IPS-11a (cell line): ENCODE results near the gene LCORL.

ENCODE experiments used
- H3K4me3 ChIP-seq: one replicate; pipeline ENCODE4 v1.5.1; 2013; ENCODE audit warnings: low read depth, low read length, control low read depth

The LCORL gene

GRCh38 chr4:17939054-17939453 is 82.5 kb downstream of the LCORL start:
- H3K4me3 ChIP-seq = no peak overlapping the region

- H3K4me3 ChIP-seq = no peak overlapping the region
These were observed 87.3 kb downstream of the LCORL start for GRCh38 chr4:17934286-17934685.

GRCh38 chr4:17933126-17933525 is 88.4 kb downstream of the LCORL start:
- no peak overlapping the region for H3K4me3 ChIP-seq

DNA sequence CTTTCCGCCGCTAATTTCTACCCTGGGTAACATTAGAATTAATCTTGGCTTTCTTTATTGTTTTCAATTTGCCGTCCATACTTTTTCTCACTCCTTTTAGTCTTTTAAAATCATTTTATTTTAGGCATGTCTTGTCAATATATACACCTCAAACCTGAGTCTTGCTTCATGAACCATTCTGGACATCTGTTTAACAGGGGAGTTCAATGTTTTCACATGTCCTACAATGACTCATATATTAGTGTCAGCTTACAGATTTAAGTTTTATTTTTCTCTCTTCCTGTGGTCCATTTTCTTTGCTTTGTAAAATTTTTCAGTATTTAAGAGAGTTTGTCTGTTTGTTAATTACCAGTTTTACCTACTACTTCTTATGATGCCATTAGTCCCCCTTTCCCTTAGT is 89.5 kb downstream of the LCORL start:
- no peak overlapping the region for H3K4me3 ChIP-seq

- H3K4me3 ChIP-seq = no peak overlapping the region
These were observed 91.3 kb downstream of the LCORL start for GRCh38 chr4:17930256-17930655.

DNA sequence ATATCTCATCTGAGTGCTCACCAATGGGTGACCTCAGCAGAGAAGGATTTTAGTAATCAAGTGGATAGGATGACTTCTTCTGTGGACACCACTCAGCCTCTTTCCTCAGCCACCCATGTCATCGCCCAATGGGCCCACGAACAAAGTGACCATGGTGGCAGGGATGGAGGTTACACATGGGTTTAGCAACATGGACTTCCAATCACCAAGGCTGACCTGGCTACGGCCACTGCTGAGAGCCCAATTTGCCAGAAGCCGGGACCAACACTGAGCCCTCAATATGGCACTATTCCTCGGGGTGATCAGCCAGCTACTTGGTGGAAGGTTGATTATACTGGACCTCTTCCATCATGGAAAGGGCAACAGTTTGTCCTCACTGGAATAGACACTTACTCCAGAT is 97.4 kb downstream of the LCORL start:
- H3K4me3 ChIP-seq = no peak overlapping the region

- no peak overlapping the region for H3K4me3 ChIP-seq
These were observed 100.1 kb downstream of the LCORL start for GRCh38 chr4:17921451-17921850.

- no peak overlapping the region for H3K4me3 ChIP-seq
These were observed 100.9 kb downstream of the LCORL start for GRCh38 chr4:17920681-17921080.

- no peak overlapping the region for H3K4me3 ChIP-seq
These were observed 106.1 kb downstream of the LCORL start for GRCh38 chr4:17915439-17915838.

DNA sequence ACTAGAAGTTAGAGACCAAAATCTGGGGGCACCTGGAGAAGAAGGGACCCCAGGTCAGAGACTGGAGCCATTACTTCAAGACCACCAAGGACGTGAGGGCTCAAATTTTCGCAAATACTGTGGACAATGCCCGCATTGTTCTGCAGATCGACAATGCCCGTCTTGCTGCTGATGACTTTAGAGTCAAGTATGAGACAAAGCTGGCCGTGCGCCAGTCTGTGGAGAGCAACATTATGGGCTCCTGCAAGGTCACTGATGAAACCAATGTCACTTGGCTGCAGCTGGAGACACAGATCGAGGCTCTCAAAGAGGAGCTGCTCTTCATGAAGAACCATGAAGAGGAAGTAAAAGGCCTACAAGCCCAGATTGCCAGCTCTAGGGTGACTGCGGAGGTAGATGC is 109.5 kb downstream of the LCORL start:
- no peak overlapping the region for H3K4me3 ChIP-seq

GRCh38 chr4:17911608-17912007 is 109.9 kb downstream of the LCORL start:
- no peak overlapping the region for H3K4me3 ChIP-seq

DNA sequence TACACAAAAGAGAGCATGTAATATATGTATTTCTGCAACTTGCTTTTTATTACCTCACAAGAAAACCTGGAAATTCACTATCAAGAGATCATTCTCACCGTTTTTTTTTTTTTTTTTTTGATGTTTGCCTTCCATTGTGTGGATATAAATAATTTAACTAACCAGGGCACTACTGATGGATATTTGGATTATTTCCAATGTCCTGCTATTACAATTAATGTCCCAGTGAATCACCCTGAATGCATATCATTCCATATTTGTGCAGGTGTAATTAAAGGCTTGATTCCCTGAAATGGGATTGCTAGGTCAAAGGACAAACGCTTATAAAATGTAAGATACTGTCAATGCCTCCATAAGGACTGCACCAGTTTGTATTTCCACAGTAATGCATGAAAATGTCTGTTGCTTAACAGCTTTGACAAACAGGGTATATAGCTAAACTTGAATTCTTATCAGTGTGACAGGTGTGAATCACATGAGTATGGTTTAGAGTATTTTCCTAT is 123.0 kb downstream of the LCORL start:
- no peak overlapping the region for H3K4me3 ChIP-seq

GRCh38 chr4:17895481-17895880 is 126.1 kb downstream of the LCORL start:
- no peak overlapping the region for H3K4me3 ChIP-seq

DNA sequence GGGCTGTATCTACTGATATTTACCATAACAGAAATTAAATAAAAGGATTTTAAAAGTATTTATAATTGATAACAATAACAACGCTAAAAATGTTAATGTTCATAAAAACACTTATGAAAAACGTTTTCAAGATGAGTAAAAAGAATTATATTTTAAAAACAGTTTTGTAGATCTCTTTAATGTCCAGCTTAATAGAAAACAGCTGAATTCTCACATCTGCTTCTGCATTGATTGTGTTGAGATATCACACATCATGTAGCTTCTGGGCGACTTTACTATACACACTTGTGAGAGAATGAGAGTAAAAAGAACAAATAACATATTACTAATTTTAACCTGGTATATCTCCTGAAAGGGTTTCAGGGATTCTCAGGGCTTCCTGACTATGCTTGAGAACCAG is 127.1 kb downstream of the LCORL start:
- no peak overlapping the region for H3K4me3 ChIP-seq

- no peak overlapping the region for H3K4me3 ChIP-seq
These were observed 131.9 kb downstream of the LCORL start for GRCh38 chr4:17889692-17890091.

DNA sequence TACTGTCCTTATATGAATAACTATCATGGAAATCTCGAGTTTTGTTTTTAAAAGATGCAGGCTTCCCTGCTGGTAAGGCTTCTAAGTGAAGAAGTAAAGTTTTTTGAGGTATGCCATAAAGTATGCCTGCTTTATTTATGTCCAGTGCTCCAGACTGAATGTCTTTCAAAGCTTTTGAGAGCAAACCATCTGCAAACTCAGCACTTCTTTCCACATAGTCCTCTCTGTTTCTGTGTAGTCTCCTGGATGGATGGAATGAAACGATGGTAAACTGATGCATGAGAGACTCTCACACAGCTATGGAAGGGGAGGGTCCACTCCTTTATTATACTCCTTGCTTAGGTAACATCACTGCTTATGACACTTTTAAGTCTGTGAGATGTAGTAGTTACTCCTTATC is 137.0 kb downstream of the LCORL start:
- no peak overlapping the region for H3K4me3 ChIP-seq

GRCh38 chr4:17884063-17884462 is 137.5 kb downstream of the LCORL start:
- no peak overlapping the region for H3K4me3 ChIP-seq

DNA sequence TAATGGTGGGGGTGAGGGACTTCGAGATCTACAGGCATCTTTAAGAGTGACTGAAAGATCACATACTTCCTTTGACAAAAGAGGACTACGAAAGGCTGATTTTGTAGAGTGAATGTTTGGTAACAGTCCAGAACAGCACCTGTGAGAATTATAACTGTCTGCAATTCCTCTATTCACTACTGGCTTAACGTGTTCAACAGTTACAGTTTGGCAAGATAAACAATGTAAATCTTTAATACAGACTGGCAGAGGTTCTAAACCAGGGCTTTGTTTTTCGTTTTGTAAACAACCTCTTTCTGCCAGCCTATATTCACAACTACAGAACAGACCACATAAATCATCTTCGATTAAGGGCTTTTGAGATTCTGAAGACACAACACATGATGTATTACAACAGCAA is 143.9 kb downstream of the LCORL start:
- no peak overlapping the region for H3K4me3 ChIP-seq

- H3K4me3 ChIP-seq = no peak overlapping the region
These were observed 144.6 kb downstream of the LCORL start for GRCh38 chr4:17876943-17877342.

- H3K4me3 ChIP-seq = no peak overlapping the region
These were observed 146.0 kb downstream of the LCORL start for GRCh38 chr4:17875402-17876070.

DNA sequence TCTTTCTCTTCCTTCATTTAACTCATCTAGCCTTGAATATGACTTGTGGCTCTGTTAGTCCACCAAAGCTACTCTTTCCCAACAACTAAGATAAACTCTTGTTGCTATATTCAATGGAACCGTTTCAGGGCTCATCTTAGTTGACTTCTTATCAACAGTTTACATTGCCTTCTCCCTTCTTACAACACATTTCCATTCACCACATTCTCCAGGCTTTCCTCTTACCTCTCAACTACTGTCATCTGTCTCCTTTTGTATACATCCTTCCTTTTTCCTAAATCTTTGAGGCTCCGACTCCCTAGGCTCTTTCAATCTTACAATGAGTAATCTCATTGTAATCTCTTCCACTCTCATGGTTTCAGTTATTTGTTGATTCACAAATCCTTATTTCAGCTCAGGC is 152.2 kb downstream of the LCORL start:
- no peak overlapping the region for H3K4me3 ChIP-seq

GRCh38 chr4:17867276-17867675 is 154.3 kb downstream of the LCORL start:
- no peak overlapping the region for H3K4me3 ChIP-seq

GRCh38 chr4:17866810-17867209 is 154.7 kb downstream of the LCORL start:
- H3K4me3 ChIP-seq = no peak overlapping the region
